NOMO-1 treated with DMSO at 0.1 percent for 48 hours (cell line): ENCODE results near the gene EVA1A.

Experiments used
- DNase-seq: peaks from one replicate; lab custom pipeline; 2025; ENCODE audit not compliant: unreplicated experiment; lab: John Stamatoyannopoulos, UW

Gene EVA1A, protein sequence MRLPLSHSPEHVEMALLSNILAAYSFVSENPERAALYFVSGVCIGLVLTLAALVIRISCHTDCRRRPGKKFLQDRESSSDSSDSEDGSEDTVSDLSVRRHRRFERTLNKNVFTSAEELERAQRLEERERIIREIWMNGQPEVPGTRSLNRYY

DNA sequence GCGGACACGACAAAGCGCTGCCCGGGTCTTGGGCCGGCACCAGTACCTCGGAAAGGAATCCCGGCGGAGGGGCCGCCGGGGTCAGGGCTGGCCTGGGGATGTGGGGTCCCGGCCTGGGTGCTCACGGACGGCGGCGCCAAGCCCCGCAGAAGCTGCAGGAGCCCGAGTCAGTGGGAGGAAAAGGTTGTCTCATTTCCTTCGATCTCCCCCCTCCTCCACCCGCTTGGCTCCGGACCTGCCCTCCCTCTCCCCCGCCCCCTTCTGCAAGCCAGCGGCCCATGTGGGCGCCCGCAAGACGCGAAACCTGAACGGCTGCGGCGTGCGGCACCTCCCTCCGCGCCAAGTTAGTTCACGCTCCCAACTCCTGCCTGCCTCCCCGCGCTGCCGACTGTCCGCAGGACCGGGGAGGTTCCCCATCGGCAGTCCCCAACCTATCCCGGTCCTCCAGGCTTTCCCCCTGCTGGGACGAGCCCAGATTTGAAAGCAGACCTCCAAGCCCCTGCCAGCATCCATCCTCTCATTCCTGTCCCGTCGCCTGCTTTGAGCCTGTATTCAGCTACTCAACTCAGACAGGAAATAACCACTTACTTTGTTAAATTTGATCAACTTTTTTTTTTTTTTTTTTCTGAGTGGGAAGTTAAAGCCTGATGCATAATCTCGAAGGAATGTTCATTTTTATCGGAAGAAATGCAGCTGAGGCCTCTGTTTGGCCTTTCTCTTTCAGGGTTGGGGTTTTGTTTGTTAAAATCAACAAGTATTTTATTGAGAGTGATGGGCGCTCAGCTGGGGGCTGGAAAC, at the start of gene EVA1A:
Gene EVA1A, minus strand, starts transcription at position 172 of the 798 bp plus-strand sequence. CDS start 42,799 bp downstream, outside the sequence.
- no peak for DNase-seq

DNA sequence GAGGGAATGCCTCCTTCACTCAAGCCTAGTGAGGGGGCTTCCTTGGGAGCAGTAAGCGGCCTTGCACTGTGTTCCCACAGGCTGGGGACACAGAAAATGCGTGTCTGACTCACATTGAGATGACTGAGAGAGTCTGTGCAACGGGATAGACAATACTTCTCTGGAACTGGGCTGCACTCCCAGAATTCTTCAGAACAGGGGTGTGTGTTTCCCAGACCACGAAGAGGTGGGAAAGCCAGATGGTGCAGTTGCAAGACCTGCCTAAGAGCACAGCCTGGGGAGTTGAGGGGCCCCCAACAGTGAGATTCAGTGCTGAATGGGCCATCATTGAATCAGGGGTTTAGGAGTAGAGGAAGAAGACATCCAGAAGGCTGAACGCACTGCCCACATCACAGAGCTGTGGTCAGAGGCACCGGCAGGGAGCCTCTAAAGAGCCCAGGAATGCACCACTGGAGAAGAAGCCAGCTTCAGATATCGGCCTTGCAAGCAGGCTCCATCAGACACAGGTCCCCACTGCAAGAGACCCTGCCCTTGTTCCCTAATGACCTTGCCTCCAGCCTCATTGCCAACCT, 49.3 kb upstream of the EVA1A start:
- no peak for DNase-seq

DNA sequence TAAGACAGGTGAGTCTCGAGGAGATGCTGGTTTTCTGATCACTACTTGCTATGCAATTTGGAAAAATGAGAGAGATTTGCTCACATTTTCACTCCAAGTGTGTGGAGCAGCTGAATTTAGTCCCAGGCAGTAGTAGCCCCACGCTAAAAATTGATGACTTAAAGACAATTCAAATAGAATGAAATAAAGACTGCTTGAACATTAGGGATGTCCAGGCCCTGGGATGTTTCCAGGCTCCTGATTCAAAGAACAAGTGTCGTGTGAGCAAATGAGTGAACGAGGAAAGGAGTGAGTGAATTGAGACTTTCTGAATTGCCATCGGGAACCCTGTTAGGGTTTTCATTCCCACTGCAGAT, 48.6 kb upstream of the EVA1A start:
- no peak for DNase-seq

DNA sequence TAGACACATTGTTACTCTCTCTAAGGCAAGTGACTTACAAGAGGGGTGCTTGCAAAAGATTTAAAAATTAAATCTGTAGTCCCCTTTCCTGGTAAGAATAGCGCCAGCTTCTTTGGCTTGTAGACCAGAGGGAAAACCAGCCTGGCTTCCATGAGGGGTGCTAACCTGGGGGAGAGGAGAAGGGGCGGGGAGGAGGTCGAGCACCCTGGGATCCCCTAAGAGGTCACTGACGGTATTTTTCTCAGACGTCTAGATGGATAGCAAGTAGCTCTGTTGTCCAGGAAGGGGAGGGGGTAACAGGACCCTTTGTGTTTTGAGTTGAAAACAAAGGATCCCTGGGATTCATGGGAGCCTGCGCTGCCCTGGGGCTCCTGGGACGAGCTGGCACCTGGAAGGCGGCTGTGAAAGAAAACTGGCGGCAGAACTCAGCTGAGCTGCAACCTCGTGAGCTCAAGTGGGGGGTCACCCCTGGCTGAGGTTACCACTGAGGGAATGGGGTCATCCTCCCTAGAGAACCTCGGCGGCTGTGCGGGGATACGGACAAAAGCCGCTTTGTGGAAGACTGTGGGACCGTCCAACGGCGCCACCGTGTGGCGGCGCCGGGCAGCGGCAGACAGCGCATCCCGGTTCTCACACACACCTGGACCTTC, 48.1 kb upstream of the EVA1A start:
- DNase-seq: peak; percentile 6

DNA sequence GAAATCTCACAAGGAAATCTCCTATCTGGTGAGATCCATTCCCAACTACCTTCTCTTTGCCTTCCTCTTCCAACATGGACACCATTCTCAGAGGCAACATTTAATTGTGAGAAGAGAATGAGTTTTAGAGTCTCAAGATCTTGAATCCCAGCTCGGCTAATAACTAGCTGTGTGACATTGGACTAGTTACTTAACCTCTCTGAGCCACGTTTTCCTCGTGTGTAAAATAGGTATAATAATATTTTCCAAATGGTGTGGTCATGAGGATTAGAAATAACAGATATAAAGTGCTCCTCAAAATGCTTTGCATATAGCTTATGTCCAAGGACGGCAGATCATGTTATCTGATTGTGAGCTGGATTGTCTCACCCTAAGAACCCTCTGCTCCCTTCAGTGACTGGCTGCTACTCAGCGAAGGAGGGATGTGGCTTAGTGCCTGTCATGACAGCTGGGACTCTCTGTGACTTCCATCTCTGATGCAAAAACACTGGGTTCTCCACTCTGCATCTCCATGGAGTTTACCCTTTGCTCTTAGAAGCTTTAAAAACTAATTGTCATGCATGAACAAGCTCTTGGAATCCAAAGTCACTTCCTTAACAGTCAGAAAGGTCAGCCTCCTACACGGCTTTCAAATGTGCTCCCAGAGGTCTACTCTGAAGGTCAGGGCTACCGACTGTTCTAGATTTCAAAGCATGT, 47.4 kb upstream of the EVA1A start:
- DNase-seq: no peak

DNA sequence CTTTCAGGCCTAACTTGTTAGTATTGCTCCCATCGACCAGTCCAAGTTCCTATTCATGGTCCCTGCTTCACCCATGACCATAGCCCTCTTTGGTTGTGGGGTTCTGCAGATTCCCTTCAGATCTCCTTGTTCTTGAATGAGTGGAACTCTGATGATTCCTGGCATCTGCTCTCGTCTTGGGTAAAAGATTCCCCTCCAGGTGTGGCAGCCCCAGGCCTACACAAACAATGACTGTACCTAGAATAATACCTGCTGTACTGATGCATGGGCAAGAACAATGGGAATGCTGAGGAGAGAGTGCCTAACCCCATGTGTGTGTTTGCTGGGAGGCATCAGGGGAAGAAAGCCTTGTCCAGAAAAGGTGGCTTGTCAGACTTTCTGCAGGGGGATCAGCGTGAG, 46.7 kb upstream of the EVA1A start:
- no peak for DNase-seq

DNA sequence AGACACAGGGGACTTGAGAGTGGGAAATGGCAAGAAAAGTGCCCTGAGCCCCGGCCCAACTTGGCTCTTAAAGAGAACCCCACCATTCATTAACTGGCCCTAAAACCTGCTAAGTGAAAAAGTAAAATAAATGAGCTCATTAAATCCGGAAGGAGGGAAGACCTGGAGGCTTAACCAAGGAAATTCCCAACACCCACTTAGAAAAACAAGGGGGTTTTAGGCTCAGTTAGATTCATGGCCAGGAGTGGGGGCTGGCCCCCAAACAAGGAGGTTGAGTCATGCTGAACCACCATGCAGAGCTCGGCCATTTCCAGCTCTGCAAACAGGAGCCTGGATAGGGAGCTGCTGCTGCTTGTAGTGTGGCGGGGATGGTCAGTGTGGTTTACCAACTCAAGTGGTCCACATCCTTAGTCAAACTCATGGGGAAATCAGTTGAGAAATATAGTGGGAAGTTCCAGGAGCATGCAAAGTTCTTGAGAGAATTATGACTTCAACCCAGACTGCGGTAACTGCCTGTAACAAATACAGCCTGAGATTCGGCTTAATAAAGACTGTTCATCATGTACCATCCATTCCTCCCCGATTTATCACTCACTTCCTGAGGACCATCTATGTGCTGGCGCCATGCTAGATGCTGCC, 46.1 kb upstream of the EVA1A start:
- DNase-seq: no peak

DNA sequence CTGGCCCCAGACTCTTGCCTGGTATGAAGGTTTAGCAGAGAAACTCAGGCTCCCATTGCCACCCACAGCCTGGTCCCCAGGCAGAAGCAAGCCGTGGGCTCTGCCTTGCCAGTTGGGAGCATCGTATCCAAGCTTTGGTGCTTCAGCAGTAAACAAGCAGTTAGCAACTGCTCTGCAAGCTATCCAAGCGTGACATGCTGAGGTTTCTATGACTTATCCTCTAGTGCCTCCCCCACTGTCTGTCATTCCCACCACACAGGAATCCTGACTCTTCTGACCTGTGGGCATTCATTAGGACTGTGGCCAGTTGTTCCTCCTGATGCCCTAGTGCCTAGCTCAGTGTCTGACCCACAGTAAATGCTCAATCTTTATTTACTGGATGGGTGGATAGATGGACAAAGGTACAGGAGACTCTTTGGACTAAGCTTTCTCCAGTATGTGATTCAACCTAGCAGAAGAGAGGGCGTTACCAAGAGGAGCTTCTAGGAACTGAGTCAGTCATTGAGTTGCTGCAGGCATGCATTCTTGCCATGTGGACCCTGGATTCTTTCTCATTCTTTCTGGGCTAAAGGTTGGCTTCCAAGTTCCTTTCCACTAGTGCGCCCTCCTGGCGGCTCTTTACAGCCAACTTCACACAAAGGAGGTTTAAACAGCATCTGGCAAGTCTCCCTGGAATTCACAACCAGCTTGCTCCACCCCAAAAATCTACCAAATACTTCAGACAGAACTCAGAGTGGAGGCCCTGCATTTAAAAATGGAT, 45.2 kb upstream of the EVA1A start:
- DNase-seq: no peak

DNA sequence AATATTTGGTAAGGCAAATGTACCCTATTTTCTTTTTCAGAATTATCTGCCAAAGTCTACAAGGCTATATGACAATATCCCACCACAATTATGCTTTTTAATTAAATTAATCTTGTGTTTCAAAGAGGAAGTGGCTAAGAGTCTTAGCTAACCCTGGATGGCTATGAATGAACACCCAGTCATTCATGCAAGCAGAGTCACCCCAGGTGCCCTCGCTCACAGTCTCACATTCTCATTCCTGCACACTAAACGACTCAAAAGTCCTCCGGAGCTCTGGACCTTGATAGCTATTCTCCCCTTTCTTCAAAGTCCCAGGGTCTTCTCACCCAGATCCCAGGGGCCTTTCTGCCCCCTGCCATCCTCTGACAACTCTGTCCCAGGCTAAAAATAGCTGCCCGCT, 43.7 kb upstream of the EVA1A start:
- DNase-seq: no peak

DNA sequence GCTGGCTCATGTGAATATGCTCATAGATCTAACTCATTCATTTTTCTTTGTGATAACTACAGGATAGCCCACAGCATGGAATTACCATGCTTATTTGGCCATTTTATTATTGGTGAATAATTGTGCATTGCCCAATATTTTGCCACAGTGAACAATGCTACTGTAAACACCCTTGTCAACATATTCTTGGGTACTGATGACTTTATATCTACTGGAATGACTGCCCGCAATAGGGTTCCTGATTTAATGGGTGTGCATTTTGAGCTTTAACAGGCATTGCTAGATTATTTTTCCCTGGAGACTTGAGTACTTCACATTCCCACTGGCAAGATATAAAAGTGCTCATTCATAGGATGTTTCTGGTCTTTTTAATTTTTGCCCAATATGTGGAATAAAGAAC, 42.7 kb upstream of the EVA1A start:
- no peak for DNase-seq

DNA sequence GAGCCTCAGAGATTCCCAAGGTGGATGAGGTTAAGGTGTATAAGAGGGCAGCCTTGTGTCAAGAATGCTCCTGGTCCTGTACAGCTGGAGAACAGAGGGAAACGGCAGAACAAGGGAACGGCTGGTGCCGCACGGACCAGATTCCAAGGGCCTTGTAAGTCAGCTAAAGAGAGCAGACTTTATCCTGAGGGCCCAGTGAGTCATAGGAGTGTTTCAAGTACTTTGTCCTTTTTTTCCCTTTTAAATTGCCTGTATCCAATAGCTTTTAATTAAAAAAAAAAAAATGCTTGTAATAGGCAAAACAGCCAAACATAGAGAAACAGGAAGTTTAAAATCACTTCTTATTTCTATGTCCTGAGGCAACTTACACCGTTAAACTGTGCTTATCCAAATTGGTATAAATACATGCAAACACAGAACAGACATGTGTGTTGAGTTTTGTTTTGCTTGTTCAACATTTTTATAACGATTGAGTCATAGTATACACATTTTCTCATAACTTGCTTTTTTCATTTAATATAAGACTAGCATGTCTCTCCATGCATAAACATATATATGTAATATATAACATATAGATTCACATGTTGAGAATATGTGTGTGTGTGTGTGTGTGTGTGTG, 42.1 kb upstream of the EVA1A start:
- DNase-seq: no peak

DNA sequence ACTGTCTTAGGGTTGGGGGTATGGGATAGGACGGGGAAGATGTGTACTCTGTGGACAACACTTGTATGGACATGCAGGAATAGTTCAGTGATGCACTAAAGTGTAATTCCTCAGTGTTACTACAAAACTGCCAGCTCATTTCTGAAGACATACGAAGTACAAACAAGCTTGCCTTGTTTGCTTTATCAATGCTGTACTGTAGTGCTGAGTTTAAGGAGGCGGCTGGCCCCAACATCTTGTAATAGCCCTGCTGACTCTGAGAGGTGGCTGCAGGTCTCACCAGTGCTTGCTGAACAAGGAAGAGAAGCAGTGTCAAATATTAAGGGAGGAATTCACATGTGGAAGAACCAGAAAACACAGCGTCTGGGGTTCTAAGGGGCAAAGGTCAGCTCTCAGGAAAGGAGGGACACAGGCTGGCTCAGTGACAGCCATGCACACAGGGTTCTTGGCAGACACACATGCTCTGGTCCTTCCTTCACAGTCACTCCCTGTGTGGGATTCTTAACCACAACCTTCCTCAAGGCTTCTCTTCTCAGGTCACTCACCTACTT, 39.8 kb upstream of the EVA1A start:
- no peak for DNase-seq

DNA sequence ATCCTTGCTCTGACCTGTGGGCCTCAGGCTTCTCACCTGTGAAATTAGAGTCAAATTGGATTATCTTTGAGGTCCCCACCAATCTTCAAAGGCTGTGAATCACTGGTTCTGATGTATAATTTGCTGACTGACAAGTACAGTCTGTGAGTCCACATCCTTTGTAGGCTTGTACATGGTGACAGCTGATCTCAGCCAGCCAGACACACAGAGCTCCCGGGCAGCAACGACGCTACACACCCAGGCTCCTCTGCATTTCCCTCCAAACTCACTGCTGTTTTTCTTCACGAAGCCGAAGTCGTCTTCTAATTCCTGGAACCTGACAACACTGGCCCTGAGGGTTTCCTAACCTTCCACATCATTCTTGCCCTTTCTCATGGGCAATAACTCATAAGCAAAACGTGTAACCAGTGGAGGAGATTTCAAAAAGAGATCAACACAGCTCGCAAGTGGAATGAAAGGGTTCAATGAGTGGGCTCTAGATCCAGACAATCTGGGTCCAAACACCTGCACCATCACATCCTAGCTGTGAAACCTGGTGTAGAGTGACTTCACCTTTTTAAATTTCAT, 37.9 kb upstream of the EVA1A start:
- no peak for DNase-seq

DNA sequence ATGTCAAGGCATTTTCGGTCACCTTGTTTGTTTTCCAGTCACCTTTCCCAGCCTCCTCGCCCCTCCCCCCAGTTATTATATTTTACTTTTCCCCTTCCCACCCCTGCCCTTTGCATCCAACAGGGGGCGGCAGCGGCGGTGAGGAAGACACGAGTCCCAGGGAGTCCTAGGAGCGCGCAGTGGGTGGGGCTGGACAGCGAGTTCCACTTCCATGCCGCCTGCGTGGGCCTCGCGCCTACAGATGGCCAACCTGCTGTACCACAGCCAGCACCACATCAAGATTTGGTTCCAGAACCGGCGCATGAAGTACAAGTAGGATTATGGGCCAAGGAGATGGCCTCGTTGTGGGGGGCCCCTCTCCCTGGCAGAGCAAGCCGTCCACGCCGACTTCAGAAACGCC, 37.2 kb upstream of the EVA1A start:
- DNase-seq: no peak

DNA sequence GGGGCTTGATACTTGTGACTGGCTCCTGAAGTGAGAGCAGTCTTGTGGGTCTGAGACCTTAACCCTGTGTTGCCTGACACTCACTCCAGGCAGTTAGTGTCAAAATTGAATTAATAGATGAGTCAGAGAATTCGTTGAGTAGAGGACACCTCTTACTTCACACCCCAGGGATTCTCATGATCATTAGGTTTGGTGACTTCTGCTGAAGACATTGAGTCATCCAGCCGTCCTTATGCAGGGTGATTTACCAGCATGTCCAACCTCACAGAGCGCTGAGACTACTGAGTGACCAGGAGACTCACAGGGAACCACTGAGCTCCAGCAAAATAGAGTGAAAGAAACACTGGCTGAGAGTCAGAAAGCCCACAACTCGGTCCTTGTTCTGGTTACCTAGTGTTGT, 36.0 kb upstream of the EVA1A start:
- no peak for DNase-seq

DNA sequence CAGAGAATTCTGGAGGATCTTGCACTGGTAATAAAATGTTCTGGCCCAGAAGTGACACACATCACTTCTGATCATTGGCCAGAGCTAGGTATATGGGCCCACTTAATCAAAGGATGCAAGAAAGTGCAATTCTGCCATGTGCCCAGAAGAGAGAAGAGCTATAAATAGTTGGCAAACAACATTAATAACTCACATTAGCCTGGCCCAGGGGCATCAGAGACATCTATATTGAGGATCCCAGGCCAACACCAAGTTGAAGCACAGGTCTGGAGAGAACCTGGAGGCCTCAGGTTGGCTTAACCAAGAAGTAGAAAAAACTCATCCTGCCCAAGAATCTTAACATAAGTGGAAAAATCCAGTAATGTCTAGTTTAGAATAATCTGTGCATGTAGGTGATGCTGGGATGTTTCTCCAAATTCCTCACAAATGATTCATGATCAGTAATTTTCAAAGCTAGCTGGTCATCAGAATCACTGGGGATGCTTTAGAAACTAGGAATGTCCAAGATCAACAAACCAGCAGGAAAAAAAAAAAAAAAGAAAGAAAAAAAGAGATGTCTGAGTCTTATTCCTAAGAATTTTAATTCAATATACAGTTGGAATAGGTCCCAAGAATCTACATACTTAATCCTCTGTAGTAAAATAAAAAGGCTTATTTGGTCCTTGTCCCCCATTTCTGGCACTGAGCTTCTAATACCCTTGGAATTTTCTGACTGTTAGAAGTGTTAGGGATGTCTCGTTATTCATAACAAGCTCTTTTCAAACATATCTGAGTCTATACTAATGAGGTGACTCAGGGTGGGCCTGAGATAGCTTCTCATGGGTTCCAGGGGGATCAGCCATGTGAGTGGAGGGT, 35.0 kb upstream of the EVA1A start:
- DNase-seq: no peak

DNA sequence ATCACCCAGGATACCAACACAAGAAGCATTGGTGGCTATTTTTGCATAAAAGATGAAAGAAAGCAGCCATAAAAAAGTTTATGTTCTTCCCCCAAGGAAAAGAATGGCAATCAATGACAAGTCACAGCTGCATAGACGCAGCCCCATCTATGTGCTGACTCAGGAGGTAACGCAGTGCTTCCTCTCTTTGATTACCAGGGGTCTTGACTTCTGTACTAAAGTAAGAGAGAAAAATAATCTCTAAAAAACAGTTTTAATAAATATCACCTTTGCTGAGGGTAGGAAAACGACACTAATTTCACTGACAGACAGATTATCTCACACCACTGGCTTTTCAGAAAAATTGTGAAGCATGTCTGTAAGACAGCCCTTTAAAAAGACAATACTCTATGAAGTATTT, 33.9 kb upstream of the EVA1A start:
- no peak for DNase-seq

DNA sequence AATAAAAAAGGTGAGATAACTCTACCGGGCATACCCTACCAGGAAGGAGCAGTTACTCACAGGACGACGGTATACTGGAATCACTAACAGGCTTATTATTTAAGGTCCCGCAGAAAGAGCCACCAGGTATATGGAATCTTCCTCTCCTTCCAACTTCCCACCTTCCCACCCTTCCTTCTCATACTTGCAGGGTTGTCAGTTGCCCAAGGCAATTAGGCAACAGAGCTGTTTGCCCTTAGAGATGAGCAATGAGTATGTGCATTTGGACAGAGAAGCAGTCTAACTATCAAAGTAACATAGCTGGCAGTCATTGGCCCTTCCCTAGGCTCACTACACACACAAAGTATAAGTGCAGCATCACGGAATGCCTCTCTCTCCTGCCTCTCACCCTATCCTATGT, 32.1 kb upstream of the EVA1A start:
- no peak for DNase-seq
